Measurements from ENCODE around the gene MPI.
A peak's percentile ranks its signal among the peaks of the same experiment; 100 is the strongest.
"Not testable (repeated sequence)": the region's sequence is repeated elsewhere in the genome, so short reads cannot be mapped to it uniquely, and the experiment has no call there.

MPI gene

GRCh38 chr15:74863239-74864056 is 26.4 kb upstream of the MPI start:
- DNase-seq (ENCODE audit: low read depth in 2 of 2) = no peak

- DNase-seq (ENCODE audit: low read depth in 2 of 2) = no peak
Measured at GRCh38 chr15:74864296-74864695, 25.5 kb upstream of the MPI start.

- no peak for DNase-seq (ENCODE audit: low read depth in 2 of 2)
Measured at GRCh38 chr15:74865316-74865715, 24.5 kb upstream of the MPI start.

- no peak for DNase-seq (ENCODE audit: low read depth in 2 of 2)
Measured at GRCh38 chr15:74866090-74866489, 23.8 kb upstream of the MPI start.

- no peak for DNase-seq (ENCODE audit: low read depth in 2 of 2)
Measured at GRCh38 chr15:74867466-74868038, 22.3 kb upstream of the MPI start.

GRCh38 chr15:74868059-74868458 is 21.8 kb upstream of the MPI start:
- no peak for DNase-seq (ENCODE audit: low read depth in 2 of 2)

GRCh38 chr15:74869372-74869725 is 20.5 kb upstream of the MPI start:
- no peak for DNase-seq (ENCODE audit: low read depth in 2 of 2)

- DNase-seq (ENCODE audit: low read depth in 2 of 2) = no peak
Measured at GRCh38 chr15:74869726-74870407, 20.0 kb upstream of the MPI start.

GRCh38 chr15:74870436-74871215 is 19.2 kb upstream of the MPI start:
- no peak for DNase-seq (ENCODE audit: low read depth in 2 of 2)

- no peak for DNase-seq (ENCODE audit: low read depth in 2 of 2)
Measured at GRCh38 chr15:74872702-74873035, 17.2 kb upstream of the MPI start.

- peak; percentile 83 to 88 for DNase-seq (ENCODE audit: low read depth in 2 of 2)
Measured at GRCh38 chr15:74873036-74873755, 16.6 kb upstream of the MPI start, which contains the start of gene SCAMP2. Gene SCAMP2 (minus strand): TSS chr15:74873365. CDS start chr15:74873255, 110 bp downstream.

- DNase-seq (ENCODE audit: low read depth in 2 of 2) = no peak
Measured at GRCh38 chr15:74873756-74874424, 16.0 kb upstream of the MPI start.

GRCh38 chr15:74878273-74878672 is 11.6 kb upstream of the MPI start:
- DNase-seq (ENCODE audit: low read depth in 2 of 2) = no peak

GRCh38 chr15:74882528-74882927 is 7.3 kb upstream of the MPI start:
- DNase-seq (ENCODE audit: low read depth in 2 of 2) = no peak

GRCh38 chr15:74884428-74885223 is 5.2 kb upstream of the MPI start:
- DNase-seq (ENCODE audit: low read depth in 2 of 2) = no peak

GRCh38 chr15:74885461-74885860 is 4.4 kb upstream of the MPI start:
- no peak for DNase-seq (ENCODE audit: low read depth in 2 of 2)

GRCh38 chr15:74887537-74888193 is 2.2 kb upstream of the MPI start:
- DNase-seq (ENCODE audit: low read depth in 2 of 2) = not testable (repeated sequence)

- no peak for DNase-seq (ENCODE audit: low read depth in 2 of 2)
Measured at GRCh38 chr15:74888716-74889115, 1.1 kb upstream of the MPI start.

GRCh38 chr15:74889390-74889882 is 406 bp upstream of the MPI start:
- no peak for DNase-seq (ENCODE audit: low read depth in 2 of 2)

- DNase-seq (ENCODE audit: low read depth in 2 of 2) = no peak
Measured at GRCh38 chr15:74890665-74890960, 771 bp downstream of the MPI start.

Measured in stimulated activated CD8-positive, alpha-beta memory T cell treated with anti-CD3 and anti-CD28 coated beads, Interleukin-7, amount 100 ng/mL, for 4 hours (primary cell).